HEK293 (cell line): ENCODE measurements around the gene ENDOV.

Experiments used
- CTCF ChIA-PET: fragments of 350-600 bp; formaldehyde crosslinking; extraction: SDS; loops from one replicate; lab custom pipeline; 2021; ENCODE audit warnings: antibody characterized with exemption; lab: Yijun Ruan, JAX
- POLR2A ChIA-PET: fragments of 300-600 bp; formaldehyde crosslinking; extraction: SDS; loops from one replicate; lab custom pipeline; 2020; ENCODE audit warnings: antibody characterized with exemption, inconsistent platforms; lab: Yijun Ruan, JAX
- H3K27ac ChIP-seq: fragments of 200-500 bp; sonication (Bioruptor generic); 2 replicates; pipeline ENCODE4 v1.5.1; 2014; ENCODE audit warnings: low read depth, low read length, control low read depth, inconsistent platforms; ENCODE audit errors: extremely low read depth
- H3K36me3 ChIP-seq, 2 experiments: fragments of 200-500 bp in 1 of 2; sonication (Bioruptor generic) in 1 of 2; 1 replicate in 1 of 2; 2 replicates in 1 of 2; pipeline ENCODE4 v1.5.1; 2014 to 2017; ENCODE audit warnings: inconsistent platforms in 2 of 2, low read length in 2 of 2; ENCODE audit not compliant: control insufficient read depth in 2 of 2, insufficient read depth in 1 of 2
- H3K4me1 ChIP-seq: fragments of 200-500 bp; sonication (Bioruptor generic); 2 replicates; pipeline ENCODE4 v1.5.1; 2014; ENCODE audit warnings: mild to moderate bottlenecking, low read length, inconsistent platforms; ENCODE audit not compliant: control insufficient read depth, insufficient read depth
- H3K4me3 ChIP-seq: 2 replicates; pipeline ENCODE4 v1.5.1; 2011; ENCODE audit warnings: low read depth, mild to moderate bottlenecking, control low read depth, low read length, moderate library complexity
- H3K9me3 ChIP-seq: fragments of 200-500 bp; sonication (Bioruptor generic); 2 replicates; pipeline ENCODE4 v1.5.1; 2014; ENCODE audit warnings: low read depth, low read length, inconsistent platforms; ENCODE audit not compliant: control insufficient read depth, insufficient read depth
- EGR2 ChIP-seq: fragments of 450-650 bp; formaldehyde crosslinking; IDR thresholded peaks from 2 replicates; pipeline ENCODE4 v1.5.1; 2016; ENCODE audit warnings: low read depth, missing biosample characterization, missing genetic modification characterization
- GLIS2 ChIP-seq: fragments of 450-650 bp; formaldehyde crosslinking; IDR thresholded peaks from 2 replicates; pipeline ENCODE4 v1.5.1; 2016; ENCODE audit warnings: missing biosample characterization, missing genetic modification characterization
- HOXD13 ChIP-seq: sonication (generic); formaldehyde crosslinking; IDR thresholded peaks from 2 replicates; pipeline ENCODE4 v1.8.0; 2022; ENCODE audit warnings: missing genetic modification reagents, borderline replicate concordance
- KLF1 ChIP-seq: fragments of 450-650 bp; formaldehyde crosslinking; IDR thresholded peaks from 2 replicates; pipeline ENCODE4 v1.5.1; 2016; ENCODE audit warnings: missing biosample characterization, missing genetic modification characterization
- KLF17 ChIP-seq: fragments of 450-650 bp; formaldehyde crosslinking; IDR thresholded peaks from 2 replicates; pipeline ENCODE4 v1.5.1; 2016; ENCODE audit warnings: missing biosample characterization, missing genetic modification characterization
- SP2 ChIP-seq: fragments of 450-650 bp; formaldehyde crosslinking; IDR thresholded peaks from 2 replicates; pipeline ENCODE4 v1.5.1; 2016; ENCODE audit warnings: missing biosample characterization, missing genetic modification characterization
- SP3 ChIP-seq: fragments of 450-650 bp; formaldehyde crosslinking; IDR thresholded peaks from 2 replicates; pipeline ENCODE4 v1.5.1; 2016; ENCODE audit warnings: missing biosample characterization, missing genetic modification characterization
- ZBTB11 ChIP-seq: fragments of 450-650 bp; formaldehyde crosslinking; conservative IDR thresholded peaks from 2 replicates; pipeline ENCODE4 v1.5.1; 2016; ENCODE audit warnings: low read depth, missing biosample characterization, missing genetic modification characterization
- ZBTB49 ChIP-seq: fragments of 450-650 bp; formaldehyde crosslinking; IDR thresholded peaks from 2 replicates; pipeline ENCODE4 v1.5.1; 2016; ENCODE audit warnings: missing biosample characterization, missing genetic modification characterization, low read depth
- ZFHX2 ChIP-seq: fragments of 450-650 bp; formaldehyde crosslinking; conservative IDR thresholded peaks from 2 replicates; pipeline ENCODE4 v1.5.1; 2016; ENCODE audit warnings: missing biosample characterization, missing genetic modification characterization
- ZNF211 ChIP-seq: fragments of 450-650 bp; formaldehyde crosslinking; IDR thresholded peaks from 2 replicates; pipeline ENCODE4 v1.5.1; 2016; ENCODE audit warnings: low read depth, missing biosample characterization, missing genetic modification characterization
- ZNF335 ChIP-seq: fragments of 450-650 bp; formaldehyde crosslinking; conservative IDR thresholded peaks from 2 replicates; pipeline ENCODE4 v1.5.1; 2016; ENCODE audit warnings: missing biosample characterization, missing genetic modification characterization
- ZNF37A ChIP-seq: fragments of 450-650 bp; IDR thresholded peaks from 2 replicates; pipeline ENCODE4 v1.5.1; 2018; ENCODE audit warnings: missing biosample characterization, missing genetic modification characterization
- ZNF518A ChIP-seq: fragments of 450-650 bp; formaldehyde crosslinking; conservative IDR thresholded peaks from 2 replicates; pipeline ENCODE4 v1.5.1; 2016; ENCODE audit warnings: low read depth, missing biosample characterization, missing genetic modification characterization

Gene ENDOV

GRCh38 chr17:80481284-80482057 lies 66.5 kb downstream of the ENDOV start (continued):
- no peak for TF ChIP-seq ZBTB11 (tag by site-specific recombination)
- TF ChIP-seq ZNF518A (tag by site-specific recombination), result no peak
- TF ChIP-seq ZNF211 (tag by site-specific recombination), result no peak
- peak; percentile 90 for TF ChIP-seq KLF1 (tag by site-specific recombination)
- TF ChIP-seq GLIS2 (tag by site-specific recombination), result peak; percentile 45; the same call in 1 of the 2 replicates

GRCh38 chr17:80482058-80482318 lies 67.0 kb downstream of the ENDOV start:
- H3K36me3 ChIP-seq, result no peaks in the 10 kb centered on the region

GRCh38 chr17:80482555-80483308 lies 67.8 kb downstream of the ENDOV start:
- Histone ChIP-seq H3K4me3 (no peak overlapping the region), H3K27ac (no peak overlapping the region), H3K36me3 (no peaks in the 10 kb centered on the region), H3K9me3 (no peaks in the 10 kb centered on the region), H3K4me1 (no peaks in the 10 kb centered on the region; the same call in 1 of the 2 replicates)
- POLR2A ChIA-PET, result no interaction called here
- CTCF ChIA-PET, result interaction anchor here (0.6 to 1.8 kb wide), 4 partner anchors 10 to 92 kb away, joined by 4 to 5 read pairs (median 5); no protein-coding TSS in a partner anchor
- TF ChIP-seq ZBTB49 (tag by site-specific recombination), result no peak
- TF ChIP-seq HOXD13 (CRISPR knock-in tag), result no peak
- TF ChIP-seq EGR2 (tag by site-specific recombination), result peak; percentile 88
- TF ChIP-seq ZFHX2, result peak; percentile 90
- TF ChIP-seq KLF1 (tag by site-specific recombination), result peak; percentile 98
- 0 out of 2 replicates have a peak, but pooled peaks have one; percentile 12 for TF ChIP-seq SP3 (tag by site-specific recombination)
- peak; percentile 81 for TF ChIP-seq ZNF335 (tag by site-specific recombination)
- peak; percentile 95 for TF ChIP-seq KLF17 (tag by site-specific recombination)
- TF ChIP-seq SP2 (tag by site-specific recombination), result peak; percentile 41; the same call in 1 of the 2 replicates

More at GRCh38 chr17:80482058-80482318, 67.0 kb downstream of the ENDOV start:
- POLR2A ChIA-PET, result no interaction called here
- Histone ChIP-seq H3K9me3 (no peaks in the 10 kb centered on the region), H3K27ac (no peak overlapping the region), H3K4me3 (no peak overlapping the region), H3K4me1 (no peaks in the 10 kb centered on the region; the same call in 1 of the 2 replicates)
- CTCF ChIA-PET, result interaction anchor here (1.0 to 1.8 kb wide), 2 partner anchors 11 to 25 kb away, joined by 5 read pairs; no protein-coding TSS in a partner anchor
- TF ChIP-seq ZNF37A (tag by site-specific recombination) (no peak), ZNF211 (tag by site-specific recombination) (no peak)
